PC-9 (cell line): ENCODE data around the gene HELZ. TPM values are rescaled to one million over a fixed set of nuclear protein-coding genes. Genes with fewer than 3 reads are reported as not detected.
"Not testable (repeated sequence)": the region's sequence is repeated elsewhere in the genome, so short reads cannot be mapped to it uniquely, and the experiment has no call there.

Experiments
- BruUV-seq: library from RNA; stranded (reverse); fragments of 400-500 nt; replicated peaks from 2 replicates; lab custom pipeline; 2021; lab: Mats Ljungman, UMichigan
- CTCF ChIA-PET: fragments of 300-600 bp; sonication (Branson Sonifier 250); formaldehyde crosslinking; loops from one replicate; lab custom pipeline; 2022; ENCODE audit warnings: antibody characterized with exemption; lab: Charles Lee
- POLR2A ChIA-PET: fragments of 300-600 bp; sonication (Branson Sonifier 250); formaldehyde crosslinking; loops from one replicate; lab custom pipeline; 2022; ENCODE audit warnings: antibody characterized with exemption; ENCODE audit not compliant: unreplicated experiment; lab: Charles Lee
- DNase-seq, 2 experiments: peaks; one replicate each; pipeline versions ENCODE4 v3.0.0 to v3.0.0-alpha.2; 2015 to 2022; ENCODE audit warnings: mixed read lengths in 1 of 2
- H2AFZ ChIP-seq: fragments of 200-600 bp; sonication (generic); 2 replicates; pipeline ENCODE4 v1.8.1; 2017; ENCODE audit warnings: antibody characterized with exemption
- H3F3A ChIP-seq: fragments of 200-600 bp; sonication (generic); 2 replicates; pipeline ENCODE4 v1.8.1; 2017; ENCODE audit warnings: antibody characterized with exemption, mild to moderate bottlenecking, low read depth; ENCODE audit not compliant: insufficient read depth
- H3K27ac ChIP-seq: fragments of 200-600 bp; sonication (generic); 2 replicates; pipeline ENCODE4 v1.6.1; 2016; ENCODE audit warnings: mixed run types
- H3K27me3 ChIP-seq: fragments of 200-600 bp; sonication (generic); 2 replicates; pipeline ENCODE4 v1.6.1; 2016; ENCODE audit warnings: low read depth, mixed run types; ENCODE audit not compliant: insufficient read depth
- H3K36me3 ChIP-seq: fragments of 200-600 bp; sonication (generic); 2 replicates; pipeline ENCODE4 v1.6.1; 2016; ENCODE audit warnings: low read depth, mixed run types
- H3K4me1 ChIP-seq: fragments of 200-600 bp; sonication (generic); replicated peaks from 2 replicates; pipeline ENCODE4 v1.6.1; 2016; ENCODE audit warnings: mixed run types; ENCODE audit not compliant: insufficient read depth
- H3K4me2 ChIP-seq: fragments of 200-600 bp; sonication (generic); 2 replicates; pipeline ENCODE4 v1.6.1; 2017; ENCODE audit warnings: mixed run types
- H3K4me3 ChIP-seq: fragments of 200-600 bp; sonication (generic); 2 replicates; pipeline ENCODE4 v1.6.1; 2016; ENCODE audit warnings: mixed run types
- H3K79me2 ChIP-seq: fragments of 200-600 bp; sonication (generic); 2 replicates; pipeline ENCODE4 v1.6.1; 2017; ENCODE audit warnings: low read depth, mixed run types
- H3K9me2 ChIP-seq: fragments of 200-600 bp; sonication (generic); 2 replicates; pipeline ENCODE4 v1.8.1; 2017; ENCODE audit warnings: mild to moderate bottlenecking; ENCODE audit not compliant: insufficient read depth
- H3K9me3 ChIP-seq: fragments of 200-600 bp; sonication (generic); 2 replicates; pipeline ENCODE4 v1.8.1; 2016; ENCODE audit warnings: low read depth; ENCODE audit not compliant: insufficient read depth
- H4K20me1 ChIP-seq: fragments of 200-600 bp; sonication (generic); 2 replicates; pipeline ENCODE4 v1.8.1; 2017; ENCODE audit not compliant: insufficient read depth
- EZH2 ChIP-seq: fragments of 200-600 bp; sonication (generic); IDR thresholded peaks from 2 replicates; pipeline ENCODE4 v1.8.0; 2017; ENCODE audit warnings: antibody characterized with exemption, low read depth
- intact Hi-C: fragments of 100-400 bp; cut with micrococcal nuclease; formaldehyde crosslinking; loops from one replicate; pipeline ENCODE4 v1.10.0; 2022; ENCODE audit not compliant: unreplicated experiment
- total RNA-seq: library from RNA; stranded (reverse); gene quantifications from 2 replicates; pipeline ENCODE4 v1.2.3, GENCODE V29; 2021
- TF ChIP-seq, protein P1 (sequence below): fragments of 200-600 bp; sonication (generic); conservative IDR thresholded peaks from 2 replicates; pipeline ENCODE4 v1.6.1; 2017; ENCODE audit warnings: mixed run types, antibody characterized with exemption, mild to moderate bottlenecking, moderate library complexity

The HELZ gene
- total RNA-seq, 1 experiment from 2014 or later: 38.0 TPM

DNA sequence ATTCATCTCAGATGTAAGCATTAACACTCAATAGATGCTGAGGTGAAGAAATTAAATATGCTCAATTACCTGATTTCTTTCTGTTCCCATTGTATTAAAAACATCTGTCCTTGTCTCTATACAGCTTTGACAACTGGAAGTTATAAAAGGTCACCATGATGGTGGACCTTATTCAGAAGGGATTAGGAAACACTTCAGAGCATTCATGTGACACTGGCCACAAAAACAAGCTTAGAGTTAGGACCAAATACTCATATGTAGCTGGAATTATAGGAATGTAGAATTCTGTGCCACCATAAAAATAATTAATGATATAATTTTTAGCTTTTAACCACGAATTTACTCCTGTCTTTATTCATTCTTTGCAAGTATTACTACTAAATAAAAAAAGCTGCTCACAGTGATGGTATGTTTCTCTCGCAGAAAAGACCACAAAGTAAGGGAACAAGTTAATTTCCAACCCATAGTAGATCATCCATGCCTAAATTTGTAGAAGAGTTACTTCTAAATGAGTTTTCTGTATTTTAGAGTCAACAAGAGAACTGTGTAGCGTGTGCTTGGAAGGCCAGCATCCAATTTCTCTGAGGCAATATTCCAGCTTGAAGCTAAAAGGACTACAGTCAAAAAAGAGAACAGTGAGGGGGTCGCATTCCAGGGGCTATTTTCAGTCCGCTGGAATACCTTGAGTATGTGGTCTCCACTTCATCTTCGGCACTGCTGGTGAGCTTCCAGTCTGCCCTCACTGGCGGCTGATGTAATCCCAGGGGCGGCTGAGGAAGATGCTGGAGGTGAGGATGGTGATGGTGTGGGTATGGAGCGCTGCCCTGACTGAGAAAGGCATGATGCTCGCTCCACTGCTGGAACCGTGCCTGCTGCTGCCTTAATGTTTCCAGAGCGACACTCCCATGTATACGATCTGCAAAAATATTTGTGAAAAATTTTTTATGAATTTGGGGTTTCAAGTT is 136.9 kb downstream of the HELZ start:
- peaks cover 9% of the 10 kb centered on the region; the same call in 1 of the 2 replicates for H3K36me3 ChIP-seq
- no peaks in the 10 kb centered on the region for H3K4me1 ChIP-seq
- no peaks in the 10 kb centered on the region for H3K27me3 ChIP-seq
- no peaks in the 10 kb centered on the region for H3F3A ChIP-seq
- H3K9me2 ChIP-seq: no peaks in the 10 kb centered on the region
- TF ChIP-seq, protein P1, sequence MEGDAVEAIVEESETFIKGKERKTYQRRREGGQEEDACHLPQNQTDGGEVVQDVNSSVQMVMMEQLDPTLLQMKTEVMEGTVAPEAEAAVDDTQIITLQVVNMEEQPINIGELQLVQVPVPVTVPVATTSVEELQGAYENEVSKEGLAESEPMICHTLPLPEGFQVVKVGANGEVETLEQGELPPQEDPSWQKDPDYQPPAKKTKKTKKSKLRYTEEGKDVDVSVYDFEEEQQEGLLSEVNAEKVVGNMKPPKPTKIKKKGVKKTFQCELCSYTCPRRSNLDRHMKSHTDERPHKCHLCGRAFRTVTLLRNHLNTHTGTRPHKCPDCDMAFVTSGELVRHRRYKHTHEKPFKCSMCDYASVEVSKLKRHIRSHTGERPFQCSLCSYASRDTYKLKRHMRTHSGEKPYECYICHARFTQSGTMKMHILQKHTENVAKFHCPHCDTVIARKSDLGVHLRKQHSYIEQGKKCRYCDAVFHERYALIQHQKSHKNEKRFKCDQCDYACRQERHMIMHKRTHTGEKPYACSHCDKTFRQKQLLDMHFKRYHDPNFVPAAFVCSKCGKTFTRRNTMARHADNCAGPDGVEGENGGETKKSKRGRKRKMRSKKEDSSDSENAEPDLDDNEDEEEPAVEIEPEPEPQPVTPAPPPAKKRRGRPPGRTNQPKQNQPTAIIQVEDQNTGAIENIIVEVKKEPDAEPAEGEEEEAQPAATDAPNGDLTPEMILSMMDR: no peak
- no peak for TF ChIP-seq EZH2
- no peaks in the 10 kb centered on the region for H3K79me2 ChIP-seq
- DNase-seq: no peak
- no peaks in the 10 kb centered on the region for H4K20me1 ChIP-seq
- ChIA-PET POLR2A (no interaction called here), CTCF (no interaction called here)
- intact Hi-C loops: no loop called here
- H3K4me3 ChIP-seq: no peak overlapping the region
- no peak overlapping the region for H3K4me2 ChIP-seq
- no peak overlapping the region for H2AFZ ChIP-seq
- no peak overlapping the region for H3K27ac ChIP-seq
- no peaks in the 10 kb centered on the region for H3K9me3 ChIP-seq
- no TSS peak for BruUV-seq

GRCh38 chr17:67107171-67107570 is 137.8 kb downstream of the HELZ start:
- Histone ChIP-seq H2AFZ (no peak overlapping the region), H3K36me3 (peaks cover 9% of the 10 kb centered on the region; the same call in 1 of the 2 replicates), H3F3A (no peaks in the 10 kb centered on the region), H3K27me3 (no peaks in the 10 kb centered on the region), H3K9me3 (no peaks in the 10 kb centered on the region), H3K4me2 (no peak overlapping the region), H3K27ac (no peak overlapping the region), H3K4me3 (no peak overlapping the region), H3K9me2 (no peaks in the 10 kb centered on the region), H4K20me1 (no peaks in the 10 kb centered on the region), H3K4me1 (no peaks in the 10 kb centered on the region), H3K79me2 (no peaks in the 10 kb centered on the region)
- no peak for DNase-seq
- TF ChIP-seq, protein P1: no peak
- no peak for TF ChIP-seq EZH2
- ChIA-PET CTCF (interaction anchor here (0.6 kb wide), 1 partner anchor 11 kb away, joined by 5 read pairs; no protein-coding TSS in a partner anchor), POLR2A (no interaction called here)
- no TSS peak for BruUV-seq
- intact Hi-C loops: no loop called here

DNA sequence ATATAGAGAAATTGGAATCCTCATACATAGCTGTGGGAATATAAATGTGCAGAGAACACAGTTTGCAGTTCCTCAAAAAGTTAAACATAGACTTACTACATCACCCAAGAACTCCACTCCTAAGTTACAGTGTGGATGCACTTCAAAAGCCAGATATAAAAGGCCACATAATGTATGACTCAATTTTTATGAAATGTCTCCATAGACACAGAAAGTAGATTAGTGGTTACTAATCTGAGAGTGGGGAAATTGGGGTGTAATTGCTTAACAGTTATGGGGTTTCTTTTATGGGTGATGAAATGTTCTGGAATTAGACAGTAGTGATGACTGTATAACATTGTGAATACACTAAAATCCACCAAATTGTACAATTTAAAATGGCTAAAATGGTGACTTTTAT is 139.8 kb downstream of the HELZ start:
- POLR2A ChIA-PET: no interaction called here
- Histone ChIP-seq H3K27me3 (no peaks in the 10 kb centered on the region), H3K79me2 (no peaks in the 10 kb centered on the region), H3K9me3 (no peaks in the 10 kb centered on the region), H3K27ac (no peak overlapping the region), H2AFZ (no peak overlapping the region), H3K9me2 (no peaks in the 10 kb centered on the region), H3F3A (no peaks in the 10 kb centered on the region), H4K20me1 (no peaks in the 10 kb centered on the region), H3K4me2 (no peak overlapping the region), H3K4me3 (no peak overlapping the region), H3K4me1 (no peaks in the 10 kb centered on the region), H3K36me3 (peaks cover 9% of the 10 kb centered on the region)
- TF ChIP-seq EZH2: no peak
- TF ChIP-seq, protein P1: no peak
- CTCF ChIA-PET: no interaction called here
- no peak for DNase-seq
- intact Hi-C loops: no loop called here
- BruUV-seq: no TSS peak

GRCh38 chr17:67104641-67105040 is 140.4 kb downstream of the HELZ start:
- H3K9me2 ChIP-seq, H3K36me3 ChIP-seq, H3K4me1 ChIP-seq, H3K9me3 ChIP-seq, CTCF ChIA-PET, H3K27ac ChIP-seq, H3K4me2 ChIP-seq, H4K20me1 ChIP-seq, H3F3A ChIP-seq, POLR2A ChIA-PET, H2AFZ ChIP-seq, intact Hi-C loops, H3K27me3 ChIP-seq, DNase-seq, H3K4me3 ChIP-seq, H3K79me2 ChIP-seq, BruUV-seq: not testable (repeated sequence)
